HEK293 (cell line): ENCODE measurements around the gene RSBN1L.

Source experiments
- CTCF ChIA-PET: fragments of 350-600 bp; formaldehyde crosslinking; extraction: SDS; loops from one replicate; lab custom pipeline; 2021; ENCODE audit warnings: antibody characterized with exemption; lab: Yijun Ruan, JAX
- POLR2A ChIA-PET: fragments of 300-600 bp; formaldehyde crosslinking; extraction: SDS; loops from one replicate; lab custom pipeline; 2020; ENCODE audit warnings: antibody characterized with exemption, inconsistent platforms; lab: Yijun Ruan, JAX
- H3K27ac ChIP-seq: fragments of 200-500 bp; sonication (Bioruptor generic); 2 replicates; pipeline ENCODE4 v1.5.1; 2014; ENCODE audit warnings: low read depth, low read length, control low read depth, inconsistent platforms; ENCODE audit errors: extremely low read depth
- H3K36me3 ChIP-seq, 2 experiments: fragments of 200-500 bp in 1 of 2; sonication (Bioruptor generic) in 1 of 2; 1 replicate in 1 of 2; 2 replicates in 1 of 2; pipeline ENCODE4 v1.5.1; 2014 to 2017; ENCODE audit warnings: inconsistent platforms in 2 of 2, low read length in 2 of 2; ENCODE audit not compliant: control insufficient read depth in 2 of 2, insufficient read depth in 1 of 2
- H3K4me1 ChIP-seq: fragments of 200-500 bp; sonication (Bioruptor generic); 2 replicates; pipeline ENCODE4 v1.5.1; 2014; ENCODE audit warnings: mild to moderate bottlenecking, low read length, inconsistent platforms; ENCODE audit not compliant: control insufficient read depth, insufficient read depth
- H3K4me3 ChIP-seq: 2 replicates; pipeline ENCODE4 v1.5.1; 2011; ENCODE audit warnings: low read depth, mild to moderate bottlenecking, control low read depth, low read length, moderate library complexity
- H3K9me3 ChIP-seq: fragments of 200-500 bp; sonication (Bioruptor generic); 2 replicates; pipeline ENCODE4 v1.5.1; 2014; ENCODE audit warnings: low read depth, low read length, inconsistent platforms; ENCODE audit not compliant: control insufficient read depth, insufficient read depth
- BCL11B ChIP-seq: fragments of 450-650 bp; formaldehyde crosslinking; IDR thresholded peaks from 2 replicates; pipeline ENCODE4 v1.5.1; 2016; ENCODE audit warnings: low read depth, missing biosample characterization, missing genetic modification characterization
- FEZF1 ChIP-seq: fragments of 450-650 bp; formaldehyde crosslinking; IDR thresholded peaks from 2 replicates; pipeline ENCODE4 v1.5.1; 2016; ENCODE audit warnings: missing biosample characterization, missing genetic modification characterization
- HOXC10 ChIP-seq: sonication (generic); formaldehyde crosslinking; IDR thresholded peaks from 2 replicates; pipeline ENCODE4 v1.8.1; 2023; ENCODE audit warnings: mild to moderate bottlenecking, missing genetic modification reagents
- IKZF3 ChIP-seq: fragments of 450-650 bp; IDR thresholded peaks from 2 replicates; pipeline ENCODE4 v1.5.0; 2018; ENCODE audit warnings: missing biosample characterization, mild to moderate bottlenecking, missing genetic modification characterization, moderate library complexity
- PRDM1 ChIP-seq: fragments of 450-650 bp; formaldehyde crosslinking; IDR thresholded peaks from 2 replicates; pipeline ENCODE4; 2016; ENCODE audit warnings: missing biosample characterization, missing genetic modification characterization
- WT1 ChIP-seq: fragments of 450-650 bp; formaldehyde crosslinking; IDR thresholded peaks from 2 replicates; pipeline ENCODE4 v1.5.1; 2016; ENCODE audit warnings: missing biosample characterization, missing genetic modification characterization
- ZNF121 ChIP-seq: fragments of 450-650 bp; formaldehyde crosslinking; IDR thresholded peaks from 2 replicates; pipeline ENCODE4 v1.5.1; 2016; ENCODE audit warnings: missing biosample characterization, missing genetic modification characterization
- ZNF248 ChIP-seq: fragments of 450-650 bp; formaldehyde crosslinking; IDR thresholded peaks from 2 replicates; pipeline ENCODE4 v1.5.1; 2017; ENCODE audit warnings: missing biosample characterization, missing genetic modification characterization
- ZNF292 ChIP-seq: fragments of 450-650 bp; formaldehyde crosslinking; IDR thresholded peaks from 2 replicates; pipeline ENCODE4 v1.5.1; 2016; ENCODE audit warnings: low read depth, missing biosample characterization, missing genetic modification characterization, borderline replicate concordance
- ZNF518A ChIP-seq: fragments of 450-650 bp; formaldehyde crosslinking; conservative IDR thresholded peaks from 2 replicates; pipeline ENCODE4 v1.5.1; 2016; ENCODE audit warnings: low read depth, missing biosample characterization, missing genetic modification characterization
- ZNF549 ChIP-seq: fragments of 450-650 bp; IDR thresholded peaks from 2 replicates; pipeline ENCODE4 v1.5.1; 2018; ENCODE audit warnings: missing biosample characterization, missing genetic modification characterization, mild to moderate bottlenecking, inconsistent platforms, moderate library complexity
- ZNF658 ChIP-seq: fragments of 450-650 bp; formaldehyde crosslinking; IDR thresholded peaks from 2 replicates; pipeline ENCODE4; 2016; ENCODE audit warnings: missing biosample characterization, missing genetic modification characterization

RSBN1L gene

DNA sequence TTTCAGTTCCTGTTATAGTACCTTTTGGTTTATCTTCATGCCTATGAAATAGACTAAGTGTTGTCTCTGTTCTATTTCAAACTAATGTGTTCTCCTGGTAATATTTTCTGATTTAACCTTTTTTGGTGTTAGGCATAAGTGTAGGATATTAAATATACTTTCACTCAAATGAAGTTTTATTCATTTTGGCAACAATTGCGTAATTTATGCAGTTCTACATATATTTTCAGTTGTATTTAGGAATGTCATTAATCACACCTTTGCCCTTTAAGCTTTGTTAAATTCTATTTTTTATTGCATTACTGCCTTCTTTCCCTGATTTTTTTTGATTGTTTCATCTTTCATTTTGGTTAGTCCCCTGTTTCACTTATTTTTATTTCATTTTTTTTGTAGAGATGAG is 47.3 kb downstream of the RSBN1L start (continued):
- no peak for TF ChIP-seq ZNF518A (tag by site-specific recombination)

DNA sequence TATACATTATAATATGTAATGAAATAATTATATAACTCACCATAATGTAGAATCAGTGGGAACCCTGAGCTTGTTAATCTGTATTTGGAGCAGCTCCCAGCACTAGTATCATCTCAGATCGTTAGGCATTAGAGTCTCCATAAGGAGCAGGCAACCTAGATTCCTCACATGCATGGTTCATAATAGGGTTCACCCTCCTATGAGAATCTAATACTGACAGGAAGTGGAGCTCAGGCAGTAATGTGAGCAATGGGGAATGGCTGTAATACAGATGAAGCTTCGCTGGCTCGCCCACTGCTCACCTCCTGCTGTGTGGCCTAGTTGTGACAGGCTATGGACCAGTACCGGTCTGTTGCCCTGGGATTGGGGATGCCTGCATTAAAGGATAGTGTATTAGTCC is 49.5 kb downstream of the RSBN1L start:
- TF ChIP-seq IKZF3 (no peak), ZNF121 (tag by site-specific recombination) (no peak), ZNF292 (tag by site-specific recombination) (no peak), ZNF248 (tag by site-specific recombination) (no peak)
- CTCF ChIA-PET = no interaction called here
- Histone ChIP-seq H3K4me1 (no peaks in the 10 kb centered on the region), H3K4me3 (no peak overlapping the region), H3K9me3 (no peaks in the 10 kb centered on the region), H3K36me3 (peaks cover 0 to 9% of the 10 kb centered on the region in 2 experiments; a peak in 1 of 3 replicates), H3K27ac (no peak overlapping the region)
- POLR2A ChIA-PET = no interaction called here

DNA sequence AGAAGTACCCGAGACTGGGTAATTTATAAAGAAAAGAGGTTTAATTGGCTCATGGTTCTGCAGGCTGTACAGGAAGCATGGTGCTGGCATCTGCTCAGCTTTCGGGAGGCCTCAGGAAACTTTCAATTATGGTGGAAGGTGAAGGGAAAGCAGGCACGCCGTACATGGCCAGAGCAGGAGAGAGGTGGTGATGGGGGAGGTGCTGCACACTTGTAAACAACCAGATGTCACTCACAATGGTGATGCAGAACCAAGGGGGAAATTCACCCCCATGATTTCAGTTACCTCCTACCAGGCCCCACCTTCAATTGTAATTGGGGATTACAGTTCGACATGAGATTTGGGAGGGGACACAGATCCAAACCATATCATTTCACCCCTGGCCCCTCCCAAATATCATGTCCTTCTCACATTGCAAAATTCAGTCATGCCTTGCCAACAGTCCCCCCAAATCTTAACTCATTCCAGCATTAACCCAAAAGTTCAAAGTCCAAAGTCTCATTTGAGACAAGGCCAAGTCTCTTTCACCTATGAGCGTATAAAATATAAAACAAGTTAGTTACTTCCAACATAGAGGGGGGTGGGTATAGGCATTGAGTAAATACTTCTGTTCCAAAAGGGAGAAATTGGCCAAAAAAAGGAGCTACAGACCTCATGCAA is 50.0 kb downstream of the RSBN1L start:
- POLR2A ChIA-PET = no interaction called here
- TF ChIP-seq ZNF549 (tag by site-specific recombination) = no peak
- no peak for TF ChIP-seq WT1 (tag by site-specific recombination)
- no peak for TF ChIP-seq HOXC10 (CRISPR knock-in tag)
- no peak for TF ChIP-seq ZNF658
- TF ChIP-seq FEZF1 (tag by site-specific recombination) = no peak
- TF ChIP-seq, all 188 proteins: peak for 0
- Histone ChIP-seq H3K4me3 (no peak overlapping the region), H3K4me1 (no peaks in the 10 kb centered on the region), H3K36me3 (peaks cover 0 to 9% of the 10 kb centered on the region in 2 experiments; a peak in 1 of 3 replicates), H3K27ac (no peak overlapping the region), H3K9me3 (no peaks in the 10 kb centered on the region)
- CTCF ChIA-PET = no interaction called here

DNA sequence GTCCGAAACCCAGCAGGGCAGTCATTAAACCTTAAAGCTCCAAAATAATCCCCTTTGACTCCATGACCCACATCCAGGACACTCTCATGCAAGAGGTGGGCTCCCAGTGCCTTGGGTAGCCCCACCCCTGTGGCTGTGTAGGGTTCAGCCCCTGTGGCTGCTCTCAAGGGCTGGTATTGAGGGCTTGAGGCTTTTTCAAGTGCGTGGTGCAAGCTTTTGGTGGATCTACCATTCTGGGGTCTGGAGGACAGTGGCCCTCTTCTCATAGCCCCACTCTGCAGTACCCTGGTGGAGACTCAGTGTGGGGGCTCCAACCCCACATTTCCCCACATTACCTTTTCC is 50.5 kb downstream of the RSBN1L start:
- ChIA-PET CTCF (interaction anchor here (0.6 kb wide), 1 partner anchor 13 kb away, joined by 4 read pairs; no protein-coding TSS in a partner anchor), POLR2A (interaction anchor here (1.0 kb wide), 1 partner anchor 51 kb away, joined by 3 read pairs; the partner anchor contains the start of gene RSBN1L)
- H3K4me3 ChIP-seq = no peak overlapping the region
- peaks cover 2% of the 10 kb centered on the region; the same call in 1 of the 2 replicates for H3K4me1 ChIP-seq
- H3K36me3 ChIP-seq = peaks cover 0 to 9% of the 10 kb centered on the region in 2 experiments; a peak in 1 of 3 replicates
- TF ChIP-seq BCL11B (tag by site-specific recombination) (no peak), PRDM1 (tag by site-specific recombination) (no peak)
- no peaks in the 10 kb centered on the region for H3K9me3 ChIP-seq
- H3K27ac ChIP-seq = no peak overlapping the region
